Measurements from ENCODE around the gene GATA1.

GATA1 gene

DNA sequence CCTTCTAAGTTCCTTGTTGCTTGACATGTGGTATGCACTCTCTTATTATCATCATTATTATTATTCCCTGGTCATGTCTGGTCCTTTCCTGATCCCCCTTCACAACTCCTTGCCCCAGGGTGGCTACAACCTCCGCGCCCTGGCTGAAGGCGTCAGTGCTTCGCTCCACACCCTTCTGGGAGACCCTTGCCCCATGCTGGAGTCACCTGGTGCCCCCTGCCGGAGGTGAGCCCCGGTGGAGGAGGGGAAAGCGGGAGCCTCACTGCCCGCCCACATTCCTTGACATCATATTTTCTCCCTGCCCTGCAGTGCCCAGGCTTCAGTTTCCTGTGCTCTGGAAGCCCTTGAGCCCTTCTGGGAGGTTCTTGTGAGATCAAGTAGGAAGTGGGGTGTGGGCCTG, 28.9 kb downstream of the GATA1 start:
- Histone ChIP-seq H3K4me3 (ENCODE audit: low read length) (no peak overlapping the region), H3K4me1 (ENCODE audit: control insufficient read depth, low read length) (no peaks in the 10 kb centered on the region), H3F3A (ENCODE audit: control insufficient read depth, insufficient read depth) (no peaks in the 10 kb centered on the region), H4K20me1 (ENCODE audit: control insufficient read depth, insufficient read depth, low read depth, low read length) (no peaks in the 10 kb centered on the region), H3K27ac (ENCODE audit: low read depth, low read length) (no peak overlapping the region), H3K9me2 (replicated peaks; ENCODE audit: control insufficient read depth, low read length) (no peaks in the 10 kb centered on the region), H3K79me2 (ENCODE audit: control insufficient read depth, low read length) (no peaks in the 10 kb centered on the region), H3K36me3 (ENCODE audit: control insufficient read depth, low read length) (no peaks in the 10 kb centered on the region), H3K9me3 (ENCODE audit: control insufficient read depth, insufficient read depth, low read length) (no peaks in the 10 kb centered on the region), H3K27me3 (ENCODE audit: control insufficient read depth, low read length) (no peaks in the 10 kb centered on the region), H3K4me2 (ENCODE audit: low read length) (no peak overlapping the region)
- TF ChIP-seq, protein P1, sequence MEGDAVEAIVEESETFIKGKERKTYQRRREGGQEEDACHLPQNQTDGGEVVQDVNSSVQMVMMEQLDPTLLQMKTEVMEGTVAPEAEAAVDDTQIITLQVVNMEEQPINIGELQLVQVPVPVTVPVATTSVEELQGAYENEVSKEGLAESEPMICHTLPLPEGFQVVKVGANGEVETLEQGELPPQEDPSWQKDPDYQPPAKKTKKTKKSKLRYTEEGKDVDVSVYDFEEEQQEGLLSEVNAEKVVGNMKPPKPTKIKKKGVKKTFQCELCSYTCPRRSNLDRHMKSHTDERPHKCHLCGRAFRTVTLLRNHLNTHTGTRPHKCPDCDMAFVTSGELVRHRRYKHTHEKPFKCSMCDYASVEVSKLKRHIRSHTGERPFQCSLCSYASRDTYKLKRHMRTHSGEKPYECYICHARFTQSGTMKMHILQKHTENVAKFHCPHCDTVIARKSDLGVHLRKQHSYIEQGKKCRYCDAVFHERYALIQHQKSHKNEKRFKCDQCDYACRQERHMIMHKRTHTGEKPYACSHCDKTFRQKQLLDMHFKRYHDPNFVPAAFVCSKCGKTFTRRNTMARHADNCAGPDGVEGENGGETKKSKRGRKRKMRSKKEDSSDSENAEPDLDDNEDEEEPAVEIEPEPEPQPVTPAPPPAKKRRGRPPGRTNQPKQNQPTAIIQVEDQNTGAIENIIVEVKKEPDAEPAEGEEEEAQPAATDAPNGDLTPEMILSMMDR (IDR thresholded peaks at IDR 0.05; ENCODE audit: low read depth, low read length, poor library complexity, severe bottlenecking): no peak
- TF ChIP-seq EZH2phosphoT487 (IDR thresholded peaks at IDR 0.05; ENCODE audit: borderline replicate concordance, low read length): no peak

GRCh38 chrX:48816014-48816810, 29.8 kb downstream of the GATA1 start:
- H3K27ac ChIP-seq (ENCODE audit: low read depth, low read length): no peak overlapping the region
- no peaks in the 10 kb centered on the region for H3K9me3 ChIP-seq (ENCODE audit: control insufficient read depth, insufficient read depth, low read length)
- no peaks in the 10 kb centered on the region for H3K79me2 ChIP-seq (ENCODE audit: control insufficient read depth, low read length)
- H3K4me3 ChIP-seq (ENCODE audit: low read length): no peak overlapping the region
- TF ChIP-seq, protein P1 (IDR thresholded peaks at IDR 0.05; ENCODE audit: low read depth, low read length, poor library complexity, severe bottlenecking): no peak
- TF ChIP-seq EZH2phosphoT487 (IDR thresholded peaks at IDR 0.05; ENCODE audit: borderline replicate concordance, low read length): no peak
- no peak overlapping the region for H3K4me2 ChIP-seq (ENCODE audit: low read length)
- H3K9me2 ChIP-seq (replicated peaks; ENCODE audit: control insufficient read depth, low read length): no peaks in the 10 kb centered on the region
- no peaks in the 10 kb centered on the region for H3K27me3 ChIP-seq (ENCODE audit: control insufficient read depth, low read length)
- H3K36me3 ChIP-seq (ENCODE audit: control insufficient read depth, low read length): no peaks in the 10 kb centered on the region
- H3F3A ChIP-seq (ENCODE audit: control insufficient read depth, insufficient read depth): no peaks in the 10 kb centered on the region
- no peaks in the 10 kb centered on the region for H4K20me1 ChIP-seq (ENCODE audit: control insufficient read depth, insufficient read depth, low read depth, low read length)
- no peaks in the 10 kb centered on the region for H3K4me1 ChIP-seq (ENCODE audit: control insufficient read depth, low read length)

DNA sequence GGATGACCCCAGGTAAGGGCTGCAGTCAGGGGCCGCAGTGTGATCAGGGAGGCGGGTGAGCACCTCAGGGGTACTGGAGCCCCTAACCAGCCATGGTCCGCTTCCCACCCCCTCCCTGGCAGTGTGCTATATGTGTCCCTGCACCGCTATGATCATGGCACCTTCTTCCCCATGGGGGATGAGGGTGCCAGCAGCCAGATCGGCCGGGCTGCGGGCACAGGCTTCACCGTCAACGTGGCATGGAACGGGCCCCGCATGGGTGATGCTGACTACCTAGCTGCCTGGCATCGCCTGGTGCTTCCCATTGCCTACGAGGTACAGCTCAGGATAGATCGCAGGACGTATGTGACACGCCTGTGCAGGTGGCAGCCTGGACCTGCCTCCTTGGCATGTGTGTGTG, 31.7 kb downstream of the GATA1 start:
- Histone ChIP-seq H3K36me3 (ENCODE audit: control insufficient read depth, low read length) (no peaks in the 10 kb centered on the region), H3K4me2 (ENCODE audit: low read length) (no peak overlapping the region), H3K9me2 (replicated peaks; ENCODE audit: control insufficient read depth, low read length) (no peaks in the 10 kb centered on the region), H3K27ac (ENCODE audit: low read depth, low read length) (no peak overlapping the region), H3K4me1 (ENCODE audit: control insufficient read depth, low read length) (no peaks in the 10 kb centered on the region), H3F3A (ENCODE audit: control insufficient read depth, insufficient read depth) (no peaks in the 10 kb centered on the region), H3K79me2 (ENCODE audit: control insufficient read depth, low read length) (no peaks in the 10 kb centered on the region), H3K4me3 (ENCODE audit: low read length) (no peak overlapping the region), H3K27me3 (ENCODE audit: control insufficient read depth, low read length) (no peaks in the 10 kb centered on the region), H4K20me1 (ENCODE audit: control insufficient read depth, insufficient read depth, low read depth, low read length) (no peaks in the 10 kb centered on the region), H3K9me3 (ENCODE audit: control insufficient read depth, insufficient read depth, low read length) (no peaks in the 10 kb centered on the region)
- TF ChIP-seq, protein P1 (IDR thresholded peaks at IDR 0.05; ENCODE audit: low read depth, low read length, poor library complexity, severe bottlenecking): no peak
- no peak for TF ChIP-seq EZH2phosphoT487 (IDR thresholded peaks at IDR 0.05; ENCODE audit: borderline replicate concordance, low read length)

All from DOHH2 (cell line).